M059J (cell line): ENCODE data around the gene CHST5. TPM values are rescaled to one million over a fixed set of nuclear protein-coding genes. Genes with fewer than 3 reads are reported as not detected.
"Not testable (repeated sequence)": the region's sequence is repeated elsewhere in the genome, so short reads cannot be mapped to it uniquely, and the experiment has no call there.

Experiments used
- DNase-seq: peaks from one replicate; pipeline ENCODE4 v3.0.0-alpha.2; 2012; ENCODE audit warnings: low read depth
- total RNA-seq: library from RNA; depleted of rRNA; stranded (reverse); fragments of >200 nt; shearing (Covaris generic); gene quantifications from 2 replicates; pipeline ENCODE4 v1.2.3, GENCODE V29; 2014

Gene CHST5
- total RNA-seq, 1 experiment from 2014 or later: not detected

- peak; percentile 35 for DNase-seq
Measured at GRCh38 chr16:75550211-75550662, 14.3 kb upstream of the CHST5 start.

DNA sequence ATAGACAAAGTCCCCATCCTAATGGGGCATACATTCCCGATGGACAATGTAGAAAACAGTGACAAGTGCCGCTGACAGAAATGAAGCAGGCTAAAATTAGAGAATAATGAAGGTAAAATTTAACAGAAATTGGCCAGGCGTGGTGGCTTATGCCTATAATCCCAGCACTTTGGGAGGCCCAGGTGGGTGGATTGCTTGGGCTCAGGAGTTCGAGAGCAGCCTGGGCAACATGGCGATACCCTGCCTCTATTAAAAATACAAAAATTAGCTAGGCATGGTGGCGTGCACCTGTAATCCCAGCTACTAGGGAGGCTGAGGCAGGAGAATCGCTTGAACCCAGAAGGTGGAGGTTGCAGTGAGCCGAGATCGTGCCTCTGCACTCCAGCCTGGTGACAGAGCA, 12.5 kb upstream of the CHST5 start:
- DNase-seq: not testable (repeated sequence)

DNA sequence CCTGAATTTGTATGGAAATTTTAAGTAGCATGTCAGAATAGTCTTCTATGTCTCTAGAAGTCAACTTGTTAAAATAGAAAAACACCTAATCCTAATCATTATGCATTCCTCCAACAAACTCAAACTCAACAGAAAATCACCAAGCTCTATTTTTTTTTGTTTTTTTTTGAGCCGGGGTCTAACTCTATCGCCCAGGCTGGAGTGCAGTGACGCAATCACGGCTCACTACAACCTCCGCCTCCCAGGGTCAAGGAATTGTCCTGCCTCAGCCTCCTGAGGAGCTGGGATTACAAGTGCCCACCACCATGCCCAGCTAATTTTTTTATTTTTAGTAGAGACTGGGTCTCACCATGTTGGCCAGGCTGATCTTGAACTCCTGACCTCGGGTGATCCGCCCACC, 10.4 kb upstream of the CHST5 start:
- DNase-seq: no peak

DNA sequence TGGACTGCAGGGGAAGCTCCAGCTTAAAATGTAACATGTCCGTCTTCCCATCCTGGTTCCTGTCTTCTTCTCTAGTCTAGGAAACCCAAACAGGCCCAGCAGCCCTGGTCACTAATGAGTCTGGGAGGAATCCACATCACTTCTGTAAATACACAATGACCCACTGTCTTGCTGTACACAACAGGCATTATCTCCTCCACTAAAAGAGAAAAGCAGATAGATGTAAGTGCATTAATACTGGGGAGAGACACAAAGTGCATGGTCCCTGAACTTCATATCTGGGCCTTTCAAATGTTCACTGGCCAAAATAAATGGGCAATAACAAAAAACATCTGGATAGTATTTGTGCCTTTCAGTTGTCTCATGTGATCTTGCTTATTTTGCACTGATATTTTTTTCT, 10.0 kb upstream of the CHST5 start:
- not testable (repeated sequence) for DNase-seq

- DNase-seq: not testable (repeated sequence)
Measured at GRCh38 chr16:75542462-75542861, 6.6 kb upstream of the CHST5 start.

GRCh38 chr16:75541236-75541635, 5.3 kb upstream of the CHST5 start:
- DNase-seq: no peak

DNA sequence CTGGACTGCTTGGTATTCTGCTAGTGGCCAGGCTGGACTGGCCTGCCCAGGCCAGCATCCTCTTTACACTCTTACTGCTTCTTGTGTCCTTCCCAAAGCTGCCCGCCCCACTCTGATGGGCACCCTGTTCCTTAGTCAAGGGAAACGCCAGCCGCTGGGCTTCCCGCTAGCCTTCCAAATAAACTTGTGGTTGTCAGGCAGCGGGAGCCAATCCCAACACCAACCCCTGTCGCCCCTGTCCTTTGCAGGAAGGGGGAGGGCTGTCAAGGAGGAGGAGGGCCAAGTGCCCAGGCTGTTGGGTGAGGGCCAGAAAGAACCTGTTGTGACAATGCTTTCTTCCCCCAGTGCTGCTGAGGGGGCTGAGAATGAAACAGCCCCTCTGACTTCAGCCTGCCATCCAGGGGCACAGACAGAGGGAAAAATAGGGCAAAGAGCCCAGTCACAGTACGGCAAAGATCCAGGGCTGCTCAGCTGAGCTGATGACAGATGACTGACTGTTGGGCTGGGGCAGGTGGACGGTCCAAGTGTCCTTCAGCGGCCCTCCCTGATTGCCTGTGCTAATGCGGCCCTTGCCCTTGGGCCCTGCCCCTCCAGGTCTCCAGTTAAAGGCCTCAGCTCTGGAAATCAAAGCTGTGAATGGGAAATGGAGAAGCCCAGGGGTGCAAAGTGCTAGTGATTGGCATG, 3.1 kb upstream of the CHST5 start:
- DNase-seq: not testable (repeated sequence)

DNA sequence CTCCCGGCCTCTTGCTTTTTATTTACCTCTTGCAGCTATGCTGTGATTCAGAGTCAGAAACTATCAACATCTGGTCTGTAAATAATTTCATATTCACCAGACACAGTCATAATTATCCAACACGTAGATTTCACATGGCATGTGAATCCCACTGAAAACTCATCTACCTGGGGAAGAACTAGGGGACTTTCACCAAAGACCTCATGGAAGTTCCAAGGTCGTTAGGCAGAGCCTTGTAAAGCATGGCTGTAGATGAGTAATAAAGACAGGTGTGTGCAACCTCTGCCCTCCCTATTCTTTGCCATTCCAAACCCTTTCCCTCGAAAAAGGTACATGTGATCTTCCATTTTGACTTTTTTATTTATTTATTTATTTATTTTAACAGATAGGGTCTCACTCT, 1.9 kb upstream of the CHST5 start:
- no peak for DNase-seq

- no peak for DNase-seq
Measured at GRCh38 chr16:75535211-75535843, 581 bp downstream of the CHST5 start.

DNA sequence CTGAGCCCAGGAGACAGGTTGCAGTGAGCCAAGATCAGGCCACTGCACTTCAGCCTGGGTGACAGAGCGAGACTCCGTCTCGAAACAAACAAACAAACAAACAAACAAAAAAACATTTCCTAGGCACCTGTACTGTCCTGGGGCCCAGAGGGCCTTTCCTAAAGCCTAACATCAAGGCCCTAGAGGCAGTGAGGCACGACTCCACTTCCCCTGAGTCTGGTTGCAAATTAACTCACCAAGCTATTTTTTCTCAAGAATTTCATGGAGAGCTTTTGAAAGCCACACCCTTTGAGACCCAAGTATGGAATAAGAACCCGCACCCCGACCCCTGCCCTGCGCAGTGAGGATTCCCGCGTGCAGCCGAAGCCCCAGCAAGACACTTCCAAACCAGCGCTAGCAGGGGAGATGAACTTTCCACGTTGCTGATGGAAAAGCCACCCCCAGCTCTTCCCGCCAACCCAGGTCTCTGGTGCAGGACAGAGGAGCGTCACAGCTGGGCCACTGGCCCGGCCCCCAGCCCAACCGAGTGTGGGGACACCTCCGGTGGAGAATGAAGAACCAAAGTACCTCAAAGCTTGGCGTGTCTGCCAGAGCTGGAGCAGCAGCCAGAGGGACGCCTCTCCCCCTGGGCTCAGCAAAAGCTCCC, 1.2 kb downstream of the CHST5 start:
- DNase-seq: no peak

DNA sequence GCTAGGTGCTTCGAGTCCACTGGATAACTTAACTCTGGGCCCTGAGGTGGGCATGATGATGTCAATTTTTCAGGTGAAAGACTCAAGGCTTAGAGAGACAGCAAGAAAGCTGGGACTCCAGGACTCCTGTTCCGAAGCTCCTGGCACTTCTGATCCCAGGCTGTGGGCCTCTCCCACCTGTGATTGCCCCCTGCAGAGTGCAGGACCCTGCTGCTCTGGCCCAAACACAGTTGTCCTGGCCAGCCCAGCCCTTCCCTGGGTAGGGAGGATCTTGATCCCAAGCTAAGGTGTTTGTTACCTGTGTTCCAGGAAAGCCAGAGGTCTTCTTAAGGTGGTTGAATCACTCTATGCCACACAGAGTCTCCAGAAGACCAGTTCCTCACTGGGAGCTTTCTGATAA, 3.1 kb downstream of the CHST5 start:
- DNase-seq: no peak

GRCh38 chr16:75532142-75532765, 3.7 kb downstream of the CHST5 start:
- no peak for DNase-seq

DNA sequence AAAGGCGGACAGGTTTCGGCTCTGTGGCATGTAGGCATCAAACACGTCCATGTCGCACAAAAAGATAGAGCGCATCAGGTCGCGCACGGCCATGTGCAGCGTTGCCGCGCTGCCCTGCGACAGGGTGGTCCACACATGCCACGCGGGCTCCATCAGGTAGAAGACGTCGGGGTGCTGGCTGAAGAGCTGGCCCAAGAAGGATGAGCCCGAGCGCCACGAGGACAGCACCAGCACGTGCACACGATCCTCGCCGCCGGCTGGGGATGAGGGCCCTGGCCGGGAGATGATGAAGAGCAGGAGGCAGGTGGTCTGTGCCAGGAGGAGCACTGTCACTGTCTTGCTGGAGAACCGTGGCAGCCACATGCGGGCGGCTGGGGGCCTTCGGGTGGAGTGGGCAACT, 5.9 kb downstream of the CHST5 start:
- DNase-seq: no peak

DNA sequence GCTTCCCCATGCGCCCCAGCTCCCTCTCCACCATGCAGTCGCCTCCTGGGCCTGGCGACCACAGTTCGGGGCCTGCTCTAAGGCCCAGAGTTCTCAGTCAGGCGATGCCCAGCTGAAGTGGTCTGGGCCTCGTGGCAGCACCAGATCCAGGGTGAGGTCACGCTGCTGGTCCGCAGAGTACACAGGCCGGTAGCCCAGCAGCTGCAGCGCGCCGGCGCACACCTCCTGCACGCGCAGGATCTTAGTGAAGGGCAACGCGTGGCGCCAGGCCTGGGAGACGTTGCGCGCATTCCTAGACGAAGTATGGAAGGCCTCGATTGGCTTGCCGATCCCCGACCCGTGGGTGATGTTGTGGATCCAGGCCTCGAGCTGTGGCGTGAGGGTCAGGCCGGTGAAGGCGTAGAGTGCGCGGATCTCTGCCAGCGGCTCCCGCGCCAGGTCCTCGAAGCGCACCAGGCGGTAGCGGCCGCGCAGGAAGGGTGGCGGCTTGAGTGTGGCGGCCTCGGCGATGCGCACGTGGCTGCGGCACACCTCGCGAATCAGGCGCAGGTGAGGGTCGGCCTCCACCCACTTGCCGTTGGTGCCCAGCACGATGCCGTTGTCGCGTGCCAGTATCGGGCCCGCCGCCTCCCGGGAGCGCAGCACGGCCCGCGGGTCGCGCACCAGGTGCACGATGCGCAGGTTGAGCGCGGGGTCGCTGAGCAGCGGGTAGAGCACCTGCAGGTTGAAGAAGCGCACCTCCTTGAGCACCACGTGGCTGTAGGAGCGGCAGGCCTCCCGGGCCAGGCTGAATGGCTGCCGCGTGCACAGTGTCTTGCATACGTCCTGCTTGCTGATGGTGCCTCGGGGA, 6.6 kb downstream of the CHST5 start:
- no peak for DNase-seq

DNA sequence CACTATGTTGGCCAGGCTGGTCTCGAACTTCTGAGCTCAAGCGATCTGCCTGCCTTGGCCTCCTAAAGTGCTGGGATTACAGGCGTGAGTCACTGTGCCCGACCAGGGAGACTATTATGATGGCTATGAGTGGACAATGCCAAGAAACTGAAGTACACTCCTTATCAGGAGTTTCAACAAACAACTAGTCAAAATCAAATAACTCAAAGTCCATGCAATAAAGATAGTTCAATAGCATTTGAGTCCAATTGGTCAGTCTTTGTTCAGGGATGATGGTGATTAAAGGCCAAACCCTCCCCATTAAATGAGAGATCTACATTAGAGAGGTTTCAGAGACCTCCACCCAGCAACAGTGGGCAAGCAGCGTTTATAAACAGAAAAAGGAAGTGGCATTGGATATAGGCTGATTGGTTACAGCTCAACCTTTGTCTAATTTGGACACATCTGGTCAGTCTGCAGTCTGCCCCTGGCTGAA, 8.0 kb downstream of the CHST5 start:
- no peak for DNase-seq

DNA sequence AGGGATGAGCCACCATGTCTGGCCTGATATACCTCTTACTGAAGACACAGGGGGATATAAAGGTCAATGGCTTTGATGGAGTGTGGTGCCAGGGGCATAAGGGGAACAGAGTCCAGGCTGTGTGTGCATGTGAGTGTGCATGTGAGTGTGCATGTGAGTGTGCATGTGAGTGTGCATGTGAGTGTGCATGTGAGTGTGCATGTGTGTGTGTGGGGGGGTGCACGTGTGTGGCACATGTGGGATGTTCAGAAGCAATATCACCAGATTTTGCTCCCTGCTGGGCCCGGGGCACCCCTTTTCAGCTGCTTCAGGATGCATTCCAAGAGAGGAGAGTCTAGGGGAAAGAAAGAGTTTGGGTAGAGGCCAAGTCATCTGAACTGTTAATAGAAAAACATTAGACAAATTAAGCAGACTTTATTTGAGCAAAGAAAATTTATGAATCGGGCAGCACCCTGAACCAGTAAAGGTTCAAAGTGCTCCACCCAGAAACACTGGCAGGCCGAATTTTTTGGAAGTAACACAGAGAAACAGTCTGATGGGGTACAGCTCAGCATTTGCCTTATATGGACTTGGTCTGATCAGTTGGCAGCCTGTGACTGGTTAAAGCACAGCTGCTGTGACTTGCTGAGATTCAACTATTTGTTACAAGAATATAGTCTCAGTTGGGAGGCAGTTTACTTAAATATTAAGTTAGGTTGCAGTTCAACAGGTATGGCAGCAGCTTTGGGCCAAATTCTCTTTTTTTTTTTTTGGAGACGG, 9.7 kb downstream of the CHST5 start:
- DNase-seq: no peak

GRCh38 chr16:75519175-75519574, 16.7 kb downstream of the CHST5 start:
- DNase-seq: no peak

GRCh38 chr16:75516189-75516966, 19.5 kb downstream of the CHST5 start:
- peak; percentile 22 for DNase-seq

DNA sequence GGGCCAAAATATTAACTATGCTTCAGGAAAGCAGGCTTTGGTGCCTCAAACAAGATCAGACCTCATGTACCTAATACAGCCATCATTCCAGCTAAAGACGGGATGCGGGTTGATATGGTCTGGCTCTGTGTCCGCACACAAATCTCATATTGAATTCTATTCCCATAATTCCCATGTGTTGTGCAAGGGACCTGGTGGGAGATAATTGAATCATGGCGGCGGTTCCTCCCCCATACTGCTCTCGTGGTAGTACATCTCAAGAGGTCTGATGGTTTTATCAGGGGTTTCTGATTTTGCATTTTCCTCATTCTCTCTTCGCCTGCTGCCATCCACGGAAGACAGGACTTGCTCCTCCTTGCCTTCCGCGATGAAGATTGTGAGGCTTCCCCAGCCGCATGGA, 21.6 kb downstream of the CHST5 start:
- no peak for DNase-seq

DNA sequence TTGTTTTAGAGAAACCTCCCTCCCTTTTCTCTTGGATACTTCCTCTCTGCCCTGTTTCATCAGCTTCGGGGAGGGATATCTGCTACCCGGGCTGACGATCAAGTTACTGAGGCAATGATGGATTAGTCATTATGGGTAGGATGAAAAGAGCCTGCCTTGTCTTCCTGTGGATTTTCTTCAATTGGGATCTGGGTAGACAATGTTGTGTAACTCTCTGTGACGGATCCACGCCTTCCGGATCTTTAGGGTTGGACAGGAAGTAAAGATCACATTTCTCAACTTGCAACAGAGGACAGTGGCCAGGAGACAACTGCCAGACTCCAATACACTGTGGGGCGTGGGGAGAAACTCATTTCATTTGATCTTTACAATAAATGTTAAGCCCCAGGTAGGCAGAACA, 29.3 kb downstream of the CHST5 start:
- DNase-seq: peak; percentile 82
